Thyroid gland (tissue), 4 donors: Measurements from ENCODE around the gene TAT. TPM values are rescaled to one million over a fixed set of nuclear protein-coding genes. Genes with fewer than 3 reads are reported as not detected.
A peak's percentile ranks its signal among the peaks of the same experiment; 100 is the strongest.

Source experiments
- DNase-seq, 2 donors: peaks; one replicate each; pipeline ENCODE4 v3.0.0-alpha.2; 2019
- H3K27ac ChIP-seq, 3 donors: fragments of 200-600 bp; sonication (generic); 1 replicate in 2 of 3; 2 replicates in 1 of 3; pipeline ENCODE4 v1.5.1; 2016 to 2019; ENCODE audit warnings: mild to moderate bottlenecking in 1 of 3, moderate library complexity in 1 of 3
- H3K27me3 ChIP-seq: fragments of 200-600 bp; sonication (generic); one replicate; pipeline ENCODE4 v1.5.1; 2019
- H3K36me3 ChIP-seq, 2 donors: fragments of 200-600 bp; sonication (generic); one replicate each; pipeline ENCODE4 v1.5.1; 2016 to 2019
- H3K4me1 ChIP-seq, 2 donors: fragments of 200-600 bp; sonication (generic); one replicate each; pipeline ENCODE4 v1.5.1; 2017 to 2019
- H3K4me3 ChIP-seq, 3 donors: fragments of 200-600 bp; sonication (generic); replicated peaks in 1 of 3; 1 replicate in 2 of 3; 2 replicates in 1 of 3; pipeline ENCODE4 v1.5.1; 2016; ENCODE audit warnings: mild to moderate bottlenecking in 1 of 3
- H3K9me3 ChIP-seq: fragments of 200-600 bp; sonication (generic); one replicate; pipeline ENCODE4 v1.5.1; 2017
- CTCF ChIP-seq, 6 experiments: fragments of 200-600 bp in 3 of 6; fragments of 450-650 bp in 3 of 6; sonication (generic) in 3 of 6; IDR thresholded peaks; one replicate each; pipeline ENCODE4 v1.5.1; 2016 to 2019; ENCODE audit warnings: antibody characterized with exemption in 6 of 6, mild to moderate bottlenecking in 2 of 6, inconsistent platforms in 1 of 6, moderate library complexity in 1 of 6
- POLR2A ChIP-seq, 2 donors: fragments of 450-650 bp; IDR thresholded peaks; one replicate each; pipeline ENCODE4 v1.6.1; 2017; ENCODE audit warnings: antibody characterized with exemption in 2 of 2, mild to moderate bottlenecking in 2 of 2, moderate library complexity in 1 of 2
- WGBS, 2 donors: methylation state at CpG; one replicate each; pipeline ENCODE4 v1.1.5; 2017; 5-methylcytosine and 5-hydroxymethylcytosine counted together
- intact Hi-C: fragments of 100-400 bp; cut with DNase I; formaldehyde crosslinking; loops from one replicate; pipeline ENCODE4 v1.15.1; 2023
- total RNA-seq, 4 donors: library from RNA; depleted of rRNA; stranded (reverse); fragments of >200 nt; gene quantifications; one replicate each; pipeline ENCODE4 v1.2.3, GENCODE V29; 2016

TAT gene
- total RNA-seq: not detected

DNA sequence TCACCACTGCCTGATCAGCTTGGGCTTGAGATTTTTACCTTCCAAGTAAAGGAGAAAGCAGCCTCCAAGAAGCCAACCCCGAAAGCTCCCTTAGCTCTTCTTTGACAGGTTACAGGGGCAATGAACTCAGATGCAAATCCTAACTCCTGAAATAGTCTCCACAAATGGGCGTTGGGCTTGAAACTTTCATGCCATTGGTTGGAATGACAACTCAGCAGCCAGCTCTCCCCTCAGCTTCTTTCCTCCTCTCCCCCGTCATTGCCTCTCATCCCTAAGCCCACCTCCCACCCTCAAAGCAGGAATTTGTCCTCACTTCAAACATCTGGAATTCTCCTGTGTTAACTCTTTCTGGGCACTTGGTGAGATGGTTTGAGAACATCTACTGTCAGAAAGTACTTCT lies at the start of gene TAT:
Gene TAT (minus strand): TSS at position 122 of the 400 bp plus-strand sequence. CDS start 677 bp downstream, outside the sequence.
- H3K36me3 ChIP-seq: no peaks in the 10 kb centered on the region
- H3K27ac ChIP-seq: no peak within 1 kb of the TSS
- WGBS, 2 donors: 21 to 23% methylated on average over 3 of the region's 3 CpGs
- intact Hi-C loops: no loop called here
- H3K4me1 ChIP-seq: no peaks in the 10 kb centered on the region
- no peak for DNase-seq
- H3K4me3 ChIP-seq: no peak within 1 kb of the TSS
- TF ChIP-seq CTCF (IDR thresholded peaks at IDR 0.05) (no peak), POLR2A (IDR thresholded peaks at IDR 0.05) (no peak)
- no peaks in the 10 kb centered on the region for H3K9me3 ChIP-seq
- H3K27me3 ChIP-seq: no peaks in the 10 kb centered on the region

DNA sequence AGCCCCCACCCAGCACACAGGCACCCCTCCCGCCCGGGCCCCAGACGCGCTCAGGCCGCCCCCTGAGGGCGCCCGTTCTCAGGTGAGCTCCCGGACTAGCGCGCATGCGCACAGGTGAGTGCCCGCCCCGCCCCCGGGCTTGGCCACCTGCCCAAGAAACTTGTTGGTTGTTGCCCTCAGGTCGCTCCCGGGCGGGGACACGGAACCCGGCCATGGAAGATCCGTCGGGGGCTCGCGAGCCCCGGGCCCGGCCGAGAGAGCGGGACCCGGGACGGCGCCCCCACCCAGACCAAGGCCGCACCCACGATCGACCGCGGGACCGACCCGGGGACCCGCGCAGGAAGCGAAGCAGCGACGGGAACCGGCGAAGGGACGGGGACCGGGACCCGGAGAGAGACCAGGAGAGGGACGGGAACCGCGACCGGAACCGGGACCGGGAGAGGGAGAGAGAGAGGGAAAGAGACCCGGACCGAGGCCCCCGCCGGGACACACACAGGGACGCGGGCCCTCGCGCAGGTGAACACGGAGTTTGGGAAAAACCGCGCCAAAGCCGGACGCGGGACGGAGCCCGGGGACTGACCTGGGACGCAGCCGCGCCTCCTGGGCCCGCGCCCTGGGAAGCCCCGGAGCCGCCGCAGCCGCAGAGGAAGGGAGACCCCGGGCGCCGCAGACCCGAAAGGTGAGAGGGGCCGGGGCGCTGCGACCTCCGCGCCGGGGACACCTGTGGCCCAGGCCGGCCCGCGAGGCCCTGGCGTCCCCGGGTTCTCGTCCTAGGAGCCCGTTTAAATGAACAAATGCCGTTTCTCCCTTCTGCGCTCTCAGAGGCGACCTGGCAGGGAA lies 49.3 kb upstream of the TAT start, which contains the start of gene MARVELD3:
Gene MARVELD3 (plus strand): TSS at position 167 of the 840 bp plus-strand sequence. CDS start 46 bp downstream, at position 213.
- DNase-seq: peak; percentile 95
- TF ChIP-seq POLR2A (IDR thresholded peaks at IDR 0.05) (peak; percentile 41 to 75), CTCF (IDR thresholded peaks at IDR 0.05) (peak in 1 of 6 experiments; percentile 30)
- WGBS, 2 donors: 0 to 2% methylated on average over 42 to 63 of the region's 98 CpGs
- H3K4me1 ChIP-seq: peaks cover 4 to 10% of the 10 kb centered on the region in 2 donors
- H3K27ac ChIP-seq: peak within 1 kb of the TSS in 2 of 3 donors; percentile 18 to 71
- peak within 1 kb of the TSS in 2 of 3 donors; percentile 25 to 51 for H3K4me3 ChIP-seq
- no peaks in the 10 kb centered on the region for H3K9me3 ChIP-seq
- H3K27me3 ChIP-seq: no peaks in the 10 kb centered on the region
- no peaks in the 10 kb centered on the region for H3K36me3 ChIP-seq
- intact Hi-C loops: no loop called here

DNA sequence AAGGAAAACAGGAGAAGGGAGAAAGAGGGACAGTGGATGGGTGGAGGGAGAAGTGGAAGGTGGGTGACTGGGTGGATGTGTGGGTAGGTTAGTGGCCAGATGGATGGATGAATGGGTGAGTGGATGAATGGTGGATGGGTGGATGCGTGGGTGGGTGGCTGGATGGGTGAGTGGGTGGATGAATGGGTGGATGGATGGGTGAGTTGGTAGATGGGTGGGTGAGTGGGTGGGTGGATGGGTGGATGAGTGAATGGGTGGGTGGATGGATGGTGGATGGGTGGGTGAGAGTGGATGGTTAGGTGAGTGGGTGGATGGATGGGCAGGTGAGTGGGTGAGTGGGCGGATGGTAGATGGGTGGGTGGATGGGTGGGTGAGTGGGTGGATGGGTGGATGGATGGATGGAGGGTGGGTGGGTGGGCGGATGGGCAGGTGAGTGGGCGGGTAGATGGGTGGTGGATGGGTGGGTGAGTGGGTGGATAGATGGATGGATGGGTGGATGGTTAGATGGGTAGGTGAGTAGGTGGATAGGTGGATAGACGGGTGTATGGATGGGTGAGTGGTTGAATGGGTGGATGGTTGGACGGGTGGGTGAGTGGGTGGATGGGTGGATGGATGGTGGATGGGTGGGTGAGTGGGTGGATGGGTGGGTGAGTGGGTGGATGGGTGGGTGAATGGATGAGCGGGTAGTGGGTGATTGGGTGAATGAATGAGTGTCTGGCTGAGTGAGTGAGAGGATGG lies 48.4 kb upstream of the TAT start:
- Histone ChIP-seq H3K27ac (no peak overlapping the region), H3K4me3 (peak overlapping the region in 1 of 3 donors; percentile 51)
- intact Hi-C loops: no loop called here

DNA sequence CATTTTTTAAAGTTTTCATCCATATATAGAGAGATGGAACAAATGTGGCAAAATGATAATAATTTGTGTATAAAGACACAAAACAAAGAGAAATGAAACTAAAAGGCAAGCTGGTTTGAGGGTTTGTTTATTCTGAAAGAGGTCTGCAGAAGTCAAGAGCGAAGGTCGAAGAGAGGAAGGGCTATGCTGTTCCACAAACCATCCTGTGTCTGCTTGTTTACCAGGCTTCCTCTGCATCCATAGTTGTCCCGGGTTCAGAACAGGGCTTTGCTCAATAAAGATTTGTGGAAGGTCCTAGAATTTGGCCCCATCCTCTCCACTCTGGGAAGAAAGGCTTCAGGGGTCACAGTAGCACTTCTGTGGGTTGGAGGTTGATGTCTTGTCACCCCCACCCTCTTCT lies 46.7 kb upstream of the TAT start:
- TF ChIP-seq CTCF (IDR thresholded peaks at IDR 0.05) (no peak), POLR2A (IDR thresholded peaks at IDR 0.05) (no peak)
- intact Hi-C loops: no loop called here
- H3K27ac ChIP-seq: no peak overlapping the region
- peaks cover 2 to 4% of the 10 kb centered on the region in 2 donors for H3K4me1 ChIP-seq
- H3K27me3 ChIP-seq: no peaks in the 10 kb centered on the region
- no peaks in the 10 kb centered on the region for H3K36me3 ChIP-seq
- no peaks in the 10 kb centered on the region for H3K9me3 ChIP-seq
- 73 to 75% methylated on average over 3 of the region's 3 CpGs for WGBS, 2 donors
- DNase-seq: no peak
- H3K4me3 ChIP-seq: no peak overlapping the region

More for the DNA sequence above, 48.4 kb upstream of the TAT start:
- 92 to 94% methylated on average over 7 of the region's 7 CpGs for WGBS, 2 donors
- H3K36me3 ChIP-seq: no peaks in the 10 kb centered on the region
- DNase-seq: no peak
- peaks cover 4 to 10% of the 10 kb centered on the region in 2 donors for H3K4me1 ChIP-seq
- H3K9me3 ChIP-seq: no peaks in the 10 kb centered on the region
- no peak for TF ChIP-seq POLR2A (IDR thresholded peaks at IDR 0.05)
- no peak for TF ChIP-seq CTCF (IDR thresholded peaks at IDR 0.05)
- no peaks in the 10 kb centered on the region for H3K27me3 ChIP-seq
